GM18499 (cell line): ENCODE data around the gene CLEC11A.

ENCODE experiments used
- ATAC-seq: cut with Tn5 transposase; IDR thresholded peaks from one replicate; pipeline ENCODE4 v1.9.1; 2021; ENCODE audit warnings: moderate number of reproducible peaks; ENCODE audit not compliant: insufficient read depth, unreplicated experiment

CLEC11A gene

DNA sequence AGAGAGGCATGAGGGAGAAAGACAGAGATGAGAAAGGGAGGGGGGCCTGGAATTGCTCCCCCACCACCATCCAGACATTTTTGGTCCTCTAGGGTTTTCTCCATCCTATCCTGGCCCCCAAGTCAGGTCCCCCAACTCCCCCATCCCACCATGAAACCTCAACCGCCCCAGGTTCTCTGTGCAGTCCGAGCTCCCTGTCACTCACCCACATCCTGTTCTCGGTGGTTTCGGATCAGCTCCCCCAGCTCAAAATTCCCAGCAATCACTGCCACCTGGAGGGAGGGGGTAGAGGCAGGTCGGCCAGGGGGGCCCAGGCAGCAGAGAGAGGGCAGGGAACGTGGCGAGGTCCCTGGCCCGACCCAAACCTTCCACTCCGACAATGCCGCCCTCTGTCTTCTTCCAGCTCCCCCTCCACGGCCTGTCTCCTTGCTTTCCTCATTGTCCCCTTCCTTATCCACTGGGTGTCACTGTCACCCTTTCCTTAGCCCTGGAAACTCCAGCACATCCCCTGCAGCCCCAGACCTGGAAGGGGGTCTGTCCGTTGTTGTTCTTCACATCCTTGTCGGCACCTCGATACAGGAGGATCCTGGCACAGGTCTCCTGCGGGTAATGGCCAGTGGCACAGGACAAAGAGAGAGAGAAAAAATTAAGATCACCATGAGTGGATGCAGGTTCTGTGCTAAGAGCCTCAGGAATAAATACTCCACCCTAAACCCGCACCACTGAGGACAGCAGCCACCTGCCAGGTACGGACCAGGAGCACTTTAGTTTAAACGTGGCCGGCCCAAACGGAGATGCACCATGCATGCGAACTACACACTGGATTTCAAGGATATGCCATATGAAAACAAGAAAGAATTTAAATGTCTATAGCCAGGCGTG lies 19.0 kb upstream of the CLEC11A start:
- ATAC-seq = no peak

DNA sequence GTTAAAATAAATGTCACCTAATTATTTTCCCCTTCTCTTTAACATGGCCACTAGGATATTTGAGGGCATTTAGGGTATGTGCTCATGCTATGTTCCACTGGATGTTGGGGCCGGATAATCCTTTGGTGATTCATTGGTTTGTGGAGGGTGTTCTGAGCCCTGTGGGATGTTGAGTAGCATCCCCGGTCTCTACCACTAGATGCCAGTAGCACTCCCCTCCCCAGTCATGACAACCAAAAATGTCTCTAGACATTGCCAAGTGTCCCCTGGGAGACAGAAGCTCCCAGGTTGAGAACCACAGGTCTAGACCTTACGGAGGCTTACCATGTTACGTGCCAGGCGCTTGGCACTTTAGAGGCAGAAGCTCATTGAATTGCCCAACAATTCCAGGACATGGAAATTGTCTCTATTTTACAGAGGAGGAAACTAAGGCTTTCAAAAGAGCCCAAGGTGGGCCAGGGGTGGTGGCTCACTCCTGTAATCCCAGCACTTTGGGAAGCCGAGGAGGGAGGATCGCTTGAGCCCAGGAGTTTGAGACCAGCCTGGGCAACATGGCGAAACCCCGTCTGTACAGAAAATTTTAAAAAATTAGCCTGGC lies 17.6 kb upstream of the CLEC11A start:
- ATAC-seq = no peak

DNA sequence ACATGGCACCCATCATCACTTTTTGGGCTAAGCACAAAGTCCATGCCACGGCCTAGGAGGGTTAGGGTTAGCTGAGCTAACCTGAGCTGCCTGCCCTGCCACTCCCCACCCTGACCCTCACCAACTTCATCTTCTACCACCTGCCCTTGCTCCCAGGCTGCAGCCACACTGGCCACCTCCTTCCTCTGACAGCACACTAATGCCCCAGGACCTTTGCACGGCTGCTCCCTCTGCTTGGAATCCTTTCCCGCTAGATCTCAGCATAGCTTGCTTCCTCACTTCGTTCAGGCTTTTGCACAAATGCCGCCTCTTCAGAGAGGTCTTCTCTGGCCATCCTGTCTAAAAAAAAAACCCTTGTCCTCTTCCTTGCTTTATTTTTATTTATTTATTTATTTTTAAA lies 16.8 kb upstream of the CLEC11A start:
- no peak for ATAC-seq

GRCh38 chr19:50708179-50708879 lies 14.8 kb upstream of the CLEC11A start:
- no peak for ATAC-seq

- no peak for ATAC-seq
These were observed 13.1 kb upstream of the CLEC11A start for GRCh38 chr19:50710094-50710493.

GRCh38 chr19:50710612-50711011 lies 12.6 kb upstream of the CLEC11A start:
- no peak for ATAC-seq

GRCh38 chr19:50711196-50711595 lies 12.0 kb upstream of the CLEC11A start:
- no peak for ATAC-seq

DNA sequence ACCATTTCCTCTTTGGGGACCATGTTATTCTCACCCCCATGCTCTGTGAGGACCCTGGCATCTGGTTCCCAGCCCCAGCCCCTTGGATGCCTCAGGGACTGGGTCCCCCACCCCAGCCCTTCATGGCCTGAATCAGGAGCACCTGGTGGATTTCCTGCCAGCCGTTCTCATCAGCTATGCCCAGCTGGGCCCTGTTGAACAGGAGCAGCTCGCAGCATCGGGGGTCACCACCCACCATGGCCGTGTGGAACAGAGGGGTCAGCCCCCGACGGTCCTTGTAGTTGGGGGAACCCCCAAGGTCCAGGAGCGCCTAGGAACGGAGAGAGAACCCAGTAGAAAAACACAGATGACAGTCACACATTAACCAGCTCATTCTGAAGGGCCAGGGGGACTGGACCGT lies 11.4 kb upstream of the CLEC11A start:
- no peak for ATAC-seq

DNA sequence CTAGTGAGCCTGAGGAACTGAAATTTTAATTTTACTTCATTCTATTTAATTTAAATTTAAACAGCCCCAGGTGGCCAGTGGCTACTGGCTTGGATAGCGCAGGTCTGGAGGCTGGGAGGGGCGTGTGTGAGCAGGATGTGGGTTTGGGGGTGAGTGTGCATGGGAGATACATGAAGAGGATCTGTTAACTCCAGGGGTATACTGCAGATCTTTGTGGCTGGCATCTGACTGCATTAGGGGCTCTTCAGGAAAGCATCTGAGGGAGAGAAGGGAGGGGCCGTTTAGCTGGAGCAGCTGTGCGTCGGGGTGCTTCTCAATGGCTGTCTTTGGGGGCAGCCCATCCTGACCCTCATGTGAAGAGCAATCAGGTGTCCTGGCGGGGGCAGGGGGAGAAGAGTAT lies 10.3 kb upstream of the CLEC11A start:
- ATAC-seq = no peak

DNA sequence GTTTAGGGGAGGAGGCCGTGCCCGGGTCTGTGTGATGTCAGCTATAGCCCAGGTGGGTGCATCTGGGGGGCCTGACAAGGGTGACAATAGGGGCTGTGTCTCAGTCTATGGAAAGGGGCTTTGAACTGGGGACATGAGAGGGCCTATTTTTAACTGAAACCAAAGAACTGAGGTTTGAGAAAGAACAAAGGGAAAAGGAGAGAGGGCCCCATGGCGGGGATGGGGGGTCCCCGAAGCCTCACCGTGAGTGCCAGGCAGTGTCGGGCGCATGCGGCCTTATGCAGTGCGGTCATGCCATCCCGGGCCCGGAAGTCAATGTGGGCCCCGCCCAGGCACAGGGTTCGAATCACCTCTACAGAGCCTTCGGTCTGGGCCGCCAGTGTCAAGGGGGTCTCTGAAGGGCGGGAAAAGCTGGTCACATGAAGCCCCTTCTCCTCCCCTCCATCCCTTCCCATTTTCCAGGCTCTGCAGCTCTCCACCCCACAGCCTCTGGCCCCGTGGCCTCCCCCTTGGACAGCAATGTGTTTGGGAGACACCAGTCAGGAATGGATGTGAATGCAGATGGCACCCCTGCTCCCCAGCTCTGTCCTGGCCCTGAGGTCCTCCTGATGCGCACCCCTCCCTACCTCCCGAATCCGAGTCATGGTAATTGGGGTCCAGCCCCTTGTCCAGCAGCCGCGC lies 9.5 kb upstream of the CLEC11A start:
- no peak for ATAC-seq

DNA sequence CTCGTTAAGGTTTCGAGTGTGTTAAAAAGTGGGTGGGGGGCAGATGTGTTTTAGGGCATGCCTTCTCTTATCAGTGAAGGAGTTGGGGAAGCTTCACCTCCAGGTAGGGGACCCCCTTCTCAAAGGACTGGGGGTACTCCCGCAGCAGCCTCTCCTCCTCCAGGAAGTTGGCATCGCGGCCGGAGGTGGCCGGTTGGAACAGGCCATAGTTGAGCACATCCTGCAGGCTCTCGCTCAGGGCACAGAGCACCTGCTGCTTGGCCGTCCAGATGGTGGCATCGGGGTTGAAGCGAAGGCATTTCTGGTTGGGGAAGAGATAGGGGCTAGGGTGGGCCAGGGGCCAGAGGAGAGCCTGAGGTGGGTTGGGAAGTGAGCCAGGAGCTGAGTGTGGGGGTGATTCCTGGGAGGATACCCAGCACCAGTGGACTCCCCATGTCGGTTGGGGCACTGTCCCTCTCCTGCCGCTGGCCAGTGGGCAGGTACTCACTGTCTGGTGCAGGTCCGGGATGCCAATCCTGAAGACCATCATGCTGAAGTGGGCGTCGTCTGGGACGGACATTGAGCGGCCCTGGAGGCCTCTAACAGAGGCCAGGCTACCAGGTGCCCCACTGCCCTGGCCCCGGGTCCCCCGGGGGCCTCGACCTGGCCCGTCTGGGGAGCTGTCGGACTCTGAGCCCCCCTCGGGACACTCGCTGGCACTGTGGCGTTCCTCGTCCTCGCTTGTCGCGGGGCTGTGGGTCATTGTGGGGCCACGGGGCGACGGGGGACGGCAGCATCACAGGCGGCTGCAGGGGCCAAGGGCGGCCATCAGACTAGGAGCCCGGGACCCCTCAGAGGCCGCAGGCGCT lies 6.8 kb upstream of the CLEC11A start:
- ATAC-seq = no peak

- ATAC-seq = no peak
These were observed 6.0 kb upstream of the CLEC11A start for GRCh38 chr19:50717026-50717723.

DNA sequence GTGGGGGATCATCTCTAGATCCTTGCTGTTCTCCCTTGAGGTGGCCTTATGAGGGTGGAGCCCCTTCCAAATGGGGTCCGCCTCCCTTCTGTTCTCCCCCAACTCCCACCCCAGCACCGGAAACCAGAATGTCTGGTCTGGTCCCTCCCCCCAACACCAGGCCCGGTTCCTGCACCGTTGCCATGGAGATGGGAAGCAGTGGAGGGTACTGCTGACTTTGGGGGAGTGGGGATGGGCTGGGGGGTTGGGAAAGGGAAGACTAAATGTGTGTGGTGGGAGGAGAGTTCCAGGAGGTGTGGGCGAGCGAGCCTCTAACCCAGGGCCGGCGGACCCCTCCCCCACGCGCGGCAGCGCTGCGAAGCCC lies 5.3 kb upstream of the CLEC11A start:
- ATAC-seq = no peak

GRCh38 chr19:50718255-50719118 lies 4.7 kb upstream of the CLEC11A start:
- no peak for ATAC-seq

DNA sequence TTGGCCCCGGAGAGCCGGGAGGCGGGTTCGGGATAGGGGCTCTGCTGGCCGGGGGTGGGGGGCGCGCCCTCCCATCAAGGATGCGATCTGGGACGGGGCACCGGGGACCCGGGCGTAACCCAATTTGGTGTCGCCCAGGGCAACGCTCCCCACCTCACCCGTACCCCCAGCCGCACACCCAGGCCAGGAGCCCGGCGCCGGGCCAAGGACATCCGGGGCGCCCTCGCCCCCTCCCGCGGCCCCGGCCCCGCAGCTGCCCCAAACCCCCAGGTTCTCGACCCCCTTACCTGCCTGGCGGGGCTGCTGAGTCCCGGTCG lies 4.1 kb upstream of the CLEC11A start:
- no peak for ATAC-seq

- no peak for ATAC-seq
These were observed 3.6 kb upstream of the CLEC11A start, which contains the start of gene SHANK1 for GRCh38 chr19:50719566-50719965. TSS of gene SHANK1 (minus strand) at chr19:50719802. CDS start at chr19:50716919, 2,883 bp downstream.

- ATAC-seq = no peak
These were observed 2.8 kb upstream of the CLEC11A start for GRCh38 chr19:50720181-50720920.

- no peak for ATAC-seq
These were observed 2.2 kb upstream of the CLEC11A start for GRCh38 chr19:50720921-50721381.
